HepG2 (cell line): ENCODE measurements around the gene JAG1. TPM values are rescaled to one million over a fixed set of nuclear protein-coding genes. Genes with fewer than 3 reads are reported as not detected.

Experiments
- ARHGAP35 ChIP-seq: sonication (generic); formaldehyde crosslinking; IDR thresholded peaks from 2 replicates; pipeline ENCODE4 v1.9.0; 2022; ENCODE audit warnings: mild to moderate bottlenecking, inconsistent platforms, moderate library complexity, missing genetic modification reagents, borderline replicate concordance
- BORCS8-MEF2B ChIP-seq: sonication (generic); formaldehyde crosslinking; IDR thresholded peaks from 2 replicates; pipeline ENCODE4 v1.8.0; 2022; ENCODE audit warnings: mild to moderate bottlenecking, missing genetic modification reagents
- CHD4 ChIP-seq: fragments of 200-600 bp; sonication (generic); IDR thresholded peaks from 2 replicates; pipeline ENCODE4 v1.7.0; 2017; ENCODE audit warnings: mild to moderate bottlenecking, low read length, borderline replicate concordance
- ELF1 ChIP-seq: sonication (generic); formaldehyde crosslinking; IDR thresholded peaks from 2 replicates; pipeline ENCODE4 v1.4.0; 2020; ENCODE audit warnings: missing genetic modification reagents
- ELF4 ChIP-seq: sonication (generic); formaldehyde crosslinking; IDR thresholded peaks from 2 replicates; pipeline ENCODE4 v1.5.0; 2020; ENCODE audit warnings: missing genetic modification reagents, mild to moderate bottlenecking, moderate library complexity, borderline replicate concordance
- FOXC1 ChIP-seq: sonication (generic); formaldehyde crosslinking; IDR thresholded peaks from 2 replicates; pipeline ENCODE4 v1.8.0; 2022; ENCODE audit warnings: mild to moderate bottlenecking, missing genetic modification reagents, borderline replicate concordance
- GMEB2 ChIP-seq: IDR thresholded peaks from 2 replicates; pipeline ENCODE4 v1.6.1; 2016; ENCODE audit warnings: missing biosample characterization, missing genetic modification reagents, low read depth
- HMGXB3 ChIP-seq: sonication (generic); formaldehyde crosslinking; IDR thresholded peaks from 2 replicates; pipeline ENCODE4 v1.4.0; 2020; ENCODE audit warnings: missing genetic modification reagents, borderline replicate concordance
- MTF1 ChIP-seq: sonication (generic); formaldehyde crosslinking; IDR thresholded peaks from 2 replicates; pipeline ENCODE4 v1.5.0; 2020; ENCODE audit warnings: missing genetic modification reagents
- NR1H2 ChIP-seq: sonication (generic); formaldehyde crosslinking; IDR thresholded peaks from 2 replicates; pipeline ENCODE4 v1.8.1; 2022; ENCODE audit warnings: low read depth, missing genetic modification reagents, borderline replicate concordance
- TCF7L2 ChIP-seq: IDR thresholded peaks from 2 replicates; pipeline ENCODE4 v1.6.1; 2011; ENCODE audit warnings: mild to moderate bottlenecking, low read depth, low read length, moderate library complexity
- TMF1 ChIP-seq: sonication (generic); formaldehyde crosslinking; IDR thresholded peaks from 2 replicates; pipeline ENCODE4 v1.8.1; 2022; ENCODE audit warnings: low read depth, missing genetic modification reagents
- UBTF ChIP-seq: sonication (generic); formaldehyde crosslinking; IDR thresholded peaks from 2 replicates; pipeline ENCODE4 v1.4.0; 2020; ENCODE audit warnings: mild to moderate bottlenecking, missing genetic modification reagents
- ZNF619 ChIP-seq: sonication (generic); formaldehyde crosslinking; IDR thresholded peaks from 2 replicates; pipeline ENCODE4 v1.4.0; 2020; ENCODE audit warnings: mild to moderate bottlenecking, missing genetic modification reagents
- ZNF703 ChIP-seq: sonication (generic); formaldehyde crosslinking; IDR thresholded peaks from 2 replicates; pipeline ENCODE4 v1.5.1; 2020; ENCODE audit warnings: missing genetic modification reagents, mild to moderate bottlenecking, moderate library complexity, borderline replicate concordance
- ZNF709 ChIP-seq: sonication (generic); formaldehyde crosslinking; IDR thresholded peaks from 2 replicates; pipeline ENCODE4 v1.5.0; 2020; ENCODE audit warnings: mild to moderate bottlenecking, missing genetic modification reagents
- ZNF777 ChIP-seq: sonication (generic); formaldehyde crosslinking; IDR thresholded peaks from 2 replicates; pipeline ENCODE4 v1.4.0; 2020; ENCODE audit warnings: missing genetic modification reagents
- ZSCAN31 ChIP-seq: sonication (generic); formaldehyde crosslinking; IDR thresholded peaks from 2 replicates; pipeline ENCODE4 v1.5.0; 2020; ENCODE audit warnings: low read depth, mild to moderate bottlenecking, missing genetic modification reagents
- ZSCAN5A ChIP-seq: sonication (generic); formaldehyde crosslinking; IDR thresholded peaks from 2 replicates; pipeline ENCODE4 v1.8.0; 2022; ENCODE audit warnings: mild to moderate bottlenecking, missing genetic modification reagents, borderline replicate concordance
- polyA plus RNA-seq, 8 experiments: library from polyadenylated mRNA; depleted of rRNA in 3 of 8; stranded (reverse) in 7 of 8; unstranded in 1 of 8; fragments of >200 nt; fragmentation: Illumina TruSeq in 4 of 8; extraction: Trizol in 4 of 8; gene quantifications; 2 replicates each; pipeline versions ENCODE4 v1.2.1 to v1.2.3, GENCODE V29; 2011 to 2016; ENCODE audit warnings: low read depth in 4 of 8, missing spikeins in 1 of 8, mixed read lengths in 1 of 8; ENCODE audit not compliant: insufficient read depth in 1 of 8
- total RNA-seq, 5 experiments: library from RNA; depleted of rRNA; stranded (reverse); fragments of >200 nt; fragmentation: Illumina TruSeq; extraction: Trizol; gene quantifications; 2 replicates each; pipeline ENCODE4 v1.2.3, GENCODE V29; 2016; ENCODE audit warnings: low read depth in 1 of 5

Gene JAG1
- total and polyA plus RNA-seq, 2 of the 13 experiments (the other 11 are each of a cell fraction or from before 2014, with no cell fraction given) = 47.1 to 56.3 TPM

- peak; percentile 58 for TF ChIP-seq ELF1 (CRISPR knock-in tag)
- no peak for TF ChIP-seq CHD4
- no peak for TF ChIP-seq MTF1 (CRISPR knock-in tag)
- TF ChIP-seq FOXC1 (CRISPR knock-in tag) = peak; percentile 61; the same call in 1 of the 2 replicates
- TF ChIP-seq BORCS8-MEF2B = peak; percentile 80
- no peak for TF ChIP-seq ARHGAP35
- TF ChIP-seq TMF1 (CRISPR knock-in tag) = no peak
- TF ChIP-seq ZNF709 (CRISPR knock-in tag) = no peak
- no peak for TF ChIP-seq TCF7L2
- 0 out of 2 replicates have a peak, but pooled peaks have one; percentile 37 for TF ChIP-seq GMEB2 (CRISPR knock-in tag)
- no peak for TF ChIP-seq NR1H2 (CRISPR knock-in tag)
- TF ChIP-seq ZNF703 = no peak
- TF ChIP-seq UBTF (CRISPR knock-in tag) = peak; percentile 73
- TF ChIP-seq ZSCAN31 (CRISPR knock-in tag) = peak; percentile 89; the same call in 1 of the 2 replicates
- TF ChIP-seq ZNF777 = no peak
- peak; percentile 13; the same call in 1 of the 2 replicates for TF ChIP-seq ZSCAN5A (CRISPR knock-in tag)
- TF ChIP-seq ELF4 (CRISPR knock-in tag) = peak; percentile 20; the same call in 1 of the 2 replicates
- 0 out of 2 replicates have a peak, but pooled peaks have one; percentile 49 for TF ChIP-seq ZNF619
- peak; percentile 97 for TF ChIP-seq HMGXB3 (CRISPR knock-in tag)
Measured at GRCh38 chr20:10603971-10604864, 69.6 kb downstream of the JAG1 start (continued).
